GM20000 (cell line): Measurements from ENCODE around the gene FMN2.

Experiments
- DNase-seq: peaks from one replicate; pipeline ENCODE4 v3.0.0; 2012; ENCODE audit warnings: low spot score
- TF ChIP-seq, protein P1 (sequence below): IDR thresholded peaks from 2 replicates; pipeline ENCODE4 v1.5.1; 2012; ENCODE audit warnings: mild to moderate bottlenecking, control low read depth; ENCODE audit errors: extremely low read depth, missing control alignments

The FMN2 gene

GRCh38 chr1:240343966-240344365 lies 252.3 kb downstream of the FMN2 start:
- DNase-seq = no peak
- TF ChIP-seq, protein P1, sequence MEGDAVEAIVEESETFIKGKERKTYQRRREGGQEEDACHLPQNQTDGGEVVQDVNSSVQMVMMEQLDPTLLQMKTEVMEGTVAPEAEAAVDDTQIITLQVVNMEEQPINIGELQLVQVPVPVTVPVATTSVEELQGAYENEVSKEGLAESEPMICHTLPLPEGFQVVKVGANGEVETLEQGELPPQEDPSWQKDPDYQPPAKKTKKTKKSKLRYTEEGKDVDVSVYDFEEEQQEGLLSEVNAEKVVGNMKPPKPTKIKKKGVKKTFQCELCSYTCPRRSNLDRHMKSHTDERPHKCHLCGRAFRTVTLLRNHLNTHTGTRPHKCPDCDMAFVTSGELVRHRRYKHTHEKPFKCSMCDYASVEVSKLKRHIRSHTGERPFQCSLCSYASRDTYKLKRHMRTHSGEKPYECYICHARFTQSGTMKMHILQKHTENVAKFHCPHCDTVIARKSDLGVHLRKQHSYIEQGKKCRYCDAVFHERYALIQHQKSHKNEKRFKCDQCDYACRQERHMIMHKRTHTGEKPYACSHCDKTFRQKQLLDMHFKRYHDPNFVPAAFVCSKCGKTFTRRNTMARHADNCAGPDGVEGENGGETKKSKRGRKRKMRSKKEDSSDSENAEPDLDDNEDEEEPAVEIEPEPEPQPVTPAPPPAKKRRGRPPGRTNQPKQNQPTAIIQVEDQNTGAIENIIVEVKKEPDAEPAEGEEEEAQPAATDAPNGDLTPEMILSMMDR = no peak

- no peak for DNase-seq
These were observed 253.2 kb downstream of the FMN2 start for GRCh38 chr1:240344918-240345317.

DNA sequence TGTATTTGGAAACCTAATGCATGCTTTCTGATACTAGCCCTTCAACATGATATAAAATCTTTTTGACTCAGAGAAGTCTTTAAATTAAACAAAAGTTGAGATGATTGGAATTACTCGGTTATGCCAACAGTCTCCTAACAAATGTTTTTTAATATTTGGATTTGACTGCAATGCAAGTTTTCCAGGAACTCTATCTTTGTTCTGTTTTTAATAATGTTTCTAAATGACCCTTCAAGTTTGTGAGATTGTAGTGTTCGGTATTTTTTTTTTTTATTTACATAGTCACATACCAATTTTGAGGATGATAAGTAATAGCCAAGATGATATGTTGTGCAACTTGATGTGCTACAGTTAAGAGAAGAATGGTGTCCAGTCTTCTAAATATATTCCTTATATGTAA lies 258.0 kb downstream of the FMN2 start:
- no peak for DNase-seq
- TF ChIP-seq, protein P1 = no peak

More at GRCh38 chr1:240344918-240345317, 253.2 kb downstream of the FMN2 start:
- TF ChIP-seq, protein P1 = no peak

GRCh38 chr1:240350910-240351331 lies 259.2 kb downstream of the FMN2 start:
- DNase-seq = no peak
- TF ChIP-seq, protein P1 = no peak

DNA sequence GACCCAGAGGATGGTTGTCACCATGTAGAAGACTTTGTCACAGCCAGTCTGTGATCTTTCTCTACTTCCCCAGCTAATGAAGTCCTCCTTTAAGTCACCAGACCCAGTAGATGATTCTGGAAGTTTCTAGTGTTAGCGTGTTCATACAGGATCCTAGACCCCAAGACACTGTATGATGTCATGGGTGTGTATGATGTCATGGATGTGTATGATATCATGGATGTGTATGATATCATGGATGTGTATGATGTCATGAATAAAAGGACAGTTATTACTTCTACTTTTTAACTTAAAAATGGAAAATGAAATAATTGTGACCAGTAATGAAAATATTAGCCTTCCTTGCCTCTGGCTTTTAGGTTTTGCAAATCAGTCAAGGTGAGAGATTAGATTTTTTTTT lies 260.0 kb downstream of the FMN2 start:
- TF ChIP-seq, protein P1 = no peak
- DNase-seq = no peak

DNA sequence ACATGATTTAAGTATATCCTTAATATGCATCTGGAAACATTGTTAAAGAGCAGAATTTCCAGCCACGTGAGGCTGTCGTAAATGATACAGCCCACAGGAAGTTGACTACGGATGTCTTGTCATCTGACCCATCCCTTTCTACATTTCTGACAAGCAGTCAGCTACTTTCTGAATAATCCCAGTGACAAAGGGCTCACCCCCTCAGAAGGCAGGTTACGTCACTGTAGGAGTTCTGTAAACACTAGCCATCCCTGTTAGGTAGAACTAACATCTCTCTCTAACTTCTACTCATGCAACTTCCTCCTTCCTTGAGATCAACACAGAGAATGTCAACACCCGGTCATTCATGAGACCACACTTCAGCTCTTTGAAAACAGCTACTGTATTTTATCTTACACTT lies 261.1 kb downstream of the FMN2 start:
- no peak for DNase-seq
- TF ChIP-seq, protein P1 = no peak

DNA sequence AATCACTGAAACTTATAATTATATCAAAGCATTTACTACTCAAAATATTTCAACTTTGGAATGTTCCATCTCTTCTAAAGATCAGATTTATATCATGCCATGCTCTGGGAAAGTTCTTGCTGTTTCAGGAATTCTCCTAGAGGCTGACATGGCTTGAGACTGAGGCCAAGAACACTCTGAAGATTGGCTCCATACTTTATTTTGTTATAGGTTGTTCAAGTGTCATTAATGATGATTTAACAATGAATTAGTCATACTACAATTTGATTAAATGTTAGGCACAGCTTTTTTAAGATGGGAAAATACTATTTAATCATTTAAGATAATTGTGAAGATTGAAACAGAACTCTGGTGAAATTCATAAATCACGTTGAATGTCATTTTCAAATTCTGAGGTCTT lies 264.9 kb downstream of the FMN2 start:
- DNase-seq = no peak
- TF ChIP-seq, protein P1 = no peak
